ENCODE results near the gene CST6. TPM values are rescaled to one million over a fixed set of nuclear protein-coding genes. Genes with fewer than 3 reads are reported as not detected.

CST6 gene
- total and polyA plus RNA-seq, 4 donors = not detected

DNA sequence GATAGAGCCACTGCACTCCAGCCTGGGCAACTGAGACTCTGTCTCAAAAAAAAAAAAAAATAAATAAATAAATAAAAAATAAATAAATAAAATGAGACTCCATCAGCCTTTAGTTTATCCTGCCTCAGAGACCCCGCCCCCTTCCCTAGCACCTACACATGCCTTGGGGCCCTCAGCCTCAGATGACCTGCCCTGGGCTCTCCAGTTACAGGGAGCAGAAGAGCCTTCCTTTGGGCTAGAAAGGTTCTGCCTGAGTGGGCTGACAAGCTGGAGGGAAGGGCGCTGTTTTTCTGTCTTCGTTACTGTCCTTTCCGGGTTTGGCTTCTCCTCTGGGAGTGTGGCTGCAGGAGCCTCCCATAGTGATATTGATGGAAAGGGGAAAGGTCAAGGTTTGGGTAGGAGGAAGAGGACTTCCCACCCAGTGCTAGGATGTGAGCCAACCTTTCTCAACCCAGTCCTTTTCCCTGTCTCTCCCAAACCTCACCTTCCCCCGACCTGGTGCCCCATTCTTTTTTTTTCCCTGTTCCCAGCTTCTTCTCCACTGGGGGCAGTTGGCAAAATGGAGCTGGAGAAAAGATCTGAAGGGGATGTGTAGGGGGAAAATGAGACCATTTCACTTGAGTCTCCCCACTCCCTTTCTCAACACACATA lies 38.9 kb downstream of the CST6 start:
- H3K4me1 ChIP-seq (ENCODE audit: control insufficient read depth in 4 of 4, insufficient read depth in 4 of 4, low read length in 3 of 4) = peaks cover 4 to 40% (median 27%) of the 10 kb centered on the region in 4 donors
- H3K27me3 ChIP-seq (ENCODE audit: control insufficient read depth in 4 of 4, insufficient read depth in 4 of 4, low read length in 3 of 4) = peaks cover 0 to 4% (median 0%) of the 10 kb centered on the region in 4 donors
- TF ChIP-seq, protein P1, sequence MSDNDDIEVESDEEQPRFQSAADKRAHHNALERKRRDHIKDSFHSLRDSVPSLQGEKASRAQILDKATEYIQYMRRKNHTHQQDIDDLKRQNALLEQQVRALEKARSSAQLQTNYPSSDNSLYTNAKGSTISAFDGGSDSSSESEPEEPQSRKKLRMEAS (IDR thresholded peaks at IDR 0.05) = no peak
- TF ChIP-seq HNF4G (IDR thresholded peaks at IDR 0.05) (no peak), FOXA1 (IDR thresholded peaks at IDR 0.05) (no peak), RXRA (IDR thresholded peaks at IDR 0.05) (no peak), RAD21 (IDR thresholded peaks at IDR 0.05) (no peak), NR2F2 (IDR thresholded peaks at IDR 0.05) (no peak), TAF1 (conservative IDR thresholded peaks at IDR 0.05) (no peak), GABPA (IDR thresholded peaks at IDR 0.05 in 1 of 2, conservative IDR thresholded peaks at IDR 0.05 in 1 of 2) (no peak), SP1 (IDR thresholded peaks at IDR 0.05) (no peak), JUND (IDR thresholded peaks at IDR 0.05) (no peak)
- TF ChIP-seq, protein P2, sequence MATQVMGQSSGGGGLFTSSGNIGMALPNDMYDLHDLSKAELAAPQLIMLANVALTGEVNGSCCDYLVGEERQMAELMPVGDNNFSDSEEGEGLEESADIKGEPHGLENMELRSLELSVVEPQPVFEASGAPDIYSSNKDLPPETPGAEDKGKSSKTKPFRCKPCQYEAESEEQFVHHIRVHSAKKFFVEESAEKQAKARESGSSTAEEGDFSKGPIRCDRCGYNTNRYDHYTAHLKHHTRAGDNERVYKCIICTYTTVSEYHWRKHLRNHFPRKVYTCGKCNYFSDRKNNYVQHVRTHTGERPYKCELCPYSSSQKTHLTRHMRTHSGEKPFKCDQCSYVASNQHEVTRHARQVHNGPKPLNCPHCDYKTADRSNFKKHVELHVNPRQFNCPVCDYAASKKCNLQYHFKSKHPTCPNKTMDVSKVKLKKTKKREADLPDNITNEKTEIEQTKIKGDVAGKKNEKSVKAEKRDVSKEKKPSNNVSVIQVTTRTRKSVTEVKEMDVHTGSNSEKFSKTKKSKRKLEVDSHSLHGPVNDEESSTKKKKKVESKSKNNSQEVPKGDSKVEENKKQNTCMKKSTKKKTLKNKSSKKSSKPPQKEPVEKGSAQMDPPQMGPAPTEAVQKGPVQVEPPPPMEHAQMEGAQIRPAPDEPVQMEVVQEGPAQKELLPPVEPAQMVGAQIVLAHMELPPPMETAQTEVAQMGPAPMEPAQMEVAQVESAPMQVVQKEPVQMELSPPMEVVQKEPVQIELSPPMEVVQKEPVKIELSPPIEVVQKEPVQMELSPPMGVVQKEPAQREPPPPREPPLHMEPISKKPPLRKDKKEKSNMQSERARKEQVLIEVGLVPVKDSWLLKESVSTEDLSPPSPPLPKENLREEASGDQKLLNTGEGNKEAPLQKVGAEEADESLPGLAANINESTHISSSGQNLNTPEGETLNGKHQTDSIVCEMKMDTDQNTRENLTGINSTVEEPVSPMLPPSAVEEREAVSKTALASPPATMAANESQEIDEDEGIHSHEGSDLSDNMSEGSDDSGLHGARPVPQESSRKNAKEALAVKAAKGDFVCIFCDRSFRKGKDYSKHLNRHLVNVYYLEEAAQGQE (IDR thresholded peaks at IDR 0.05) = no peak
- TF ChIP-seq, protein P3, sequence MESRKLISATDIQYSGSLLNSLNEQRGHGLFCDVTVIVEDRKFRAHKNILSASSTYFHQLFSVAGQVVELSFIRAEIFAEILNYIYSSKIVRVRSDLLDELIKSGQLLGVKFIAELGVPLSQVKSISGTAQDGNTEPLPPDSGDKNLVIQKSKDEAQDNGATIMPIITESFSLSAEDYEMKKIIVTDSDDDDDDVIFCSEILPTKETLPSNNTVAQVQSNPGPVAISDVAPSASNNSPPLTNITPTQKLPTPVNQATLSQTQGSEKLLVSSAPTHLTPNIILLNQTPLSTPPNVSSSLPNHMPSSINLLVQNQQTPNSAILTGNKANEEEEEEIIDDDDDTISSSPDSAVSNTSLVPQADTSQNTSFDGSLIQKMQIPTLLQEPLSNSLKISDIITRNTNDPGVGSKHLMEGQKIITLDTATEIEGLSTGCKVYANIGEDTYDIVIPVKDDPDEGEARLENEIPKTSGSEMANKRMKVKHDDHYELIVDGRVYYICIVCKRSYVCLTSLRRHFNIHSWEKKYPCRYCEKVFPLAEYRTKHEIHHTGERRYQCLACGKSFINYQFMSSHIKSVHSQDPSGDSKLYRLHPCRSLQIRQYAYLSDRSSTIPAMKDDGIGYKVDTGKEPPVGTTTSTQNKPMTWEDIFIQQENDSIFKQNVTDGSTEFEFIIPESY (IDR thresholded peaks at IDR 0.05) = no peak
- H3K4me3 ChIP-seq (ENCODE audit: low read depth in 1 of 3, low read length in 3 of 3) = no peak overlapping the region
- no peak overlapping the region for H3K9ac ChIP-seq (ENCODE audit: low read depth in 1 of 2, low read length in 2 of 2)
- peaks cover 0 to 13% (median 4%) of the 10 kb centered on the region in 4 donors for H3K36me3 ChIP-seq (ENCODE audit: control insufficient read depth in 4 of 4, insufficient read depth in 3 of 4, low read depth in 1 of 4, low read length in 3 of 4)
- peak overlapping the region in 1 of 2 donors; percentile 80 for H3K27ac ChIP-seq (ENCODE audit: low read depth in 1 of 2, low read length in 2 of 2)
- 82% methylated on average over 5 of the region's 5 CpGs for WGBS
- DNase-seq (ENCODE audit: low spot score) = no peak
- H3K9me3 ChIP-seq (ENCODE audit: control insufficient read depth in 4 of 4, low read length in 3 of 4) = no peaks in the 10 kb centered on the region

DNA sequence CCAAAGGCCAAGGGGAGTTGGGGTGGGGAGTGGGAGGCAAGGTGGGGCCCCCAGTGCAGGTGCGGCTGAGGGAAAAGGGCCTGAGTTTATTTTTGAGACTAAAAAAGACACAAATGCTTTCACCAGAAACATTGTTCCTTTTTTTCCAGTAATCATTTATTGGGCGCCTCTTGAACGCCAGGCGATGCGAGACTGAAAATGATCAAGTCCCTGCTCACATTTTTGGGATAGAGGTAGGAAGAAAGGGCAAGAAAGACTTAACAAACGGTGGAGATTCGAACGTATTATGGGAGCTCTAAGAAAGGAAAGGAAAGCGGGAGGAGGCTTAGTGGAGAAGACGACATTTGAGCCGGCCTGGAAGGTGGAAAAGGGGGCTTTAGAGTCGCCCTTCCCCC lies 39.6 kb downstream of the CST6 start:
- peak overlapping the region; percentile 46 to 62 (median 56) for H3K4me3 ChIP-seq (ENCODE audit: low read depth in 1 of 3, low read length in 3 of 3)
- H3K4me1 ChIP-seq (ENCODE audit: control insufficient read depth in 4 of 4, insufficient read depth in 4 of 4, low read length in 3 of 4) = peaks cover 4 to 41% (median 27%) of the 10 kb centered on the region in 4 donors
- peak overlapping the region; percentile 45 to 91 for H3K9ac ChIP-seq (ENCODE audit: low read depth in 1 of 2, low read length in 2 of 2)
- peaks cover 0 to 4% (median 0%) of the 10 kb centered on the region in 4 donors for H3K27me3 ChIP-seq (ENCODE audit: control insufficient read depth in 4 of 4, insufficient read depth in 4 of 4, low read length in 3 of 4)
- WGBS = 45% methylated on average over 12 of the region's 12 CpGs
- peaks cover 0 to 15% (median 5%) of the 10 kb centered on the region in 4 donors for H3K36me3 ChIP-seq (ENCODE audit: control insufficient read depth in 4 of 4, insufficient read depth in 3 of 4, low read depth in 1 of 4, low read length in 3 of 4)
- TF ChIP-seq NR2F2 (IDR thresholded peaks at IDR 0.05) (no peak), HNF4G (IDR thresholded peaks at IDR 0.05) (no peak), HNF4A (conservative IDR thresholded peaks at IDR 0.05) (no peak), FOXA1 (IDR thresholded peaks at IDR 0.05) (no peak), JUND (IDR thresholded peaks at IDR 0.05) (no peak), RXRA (IDR thresholded peaks at IDR 0.05) (no peak), GABPA (IDR thresholded peaks at IDR 0.05 in 1 of 2, conservative IDR thresholded peaks at IDR 0.05 in 1 of 2) (no peak), YY1 (IDR thresholded peaks at IDR 0.05) (no peak), EGR1 (IDR thresholded peaks at IDR 0.05; ENCODE audit: low read depth in 2 of 2) (no peak)
- TF ChIP-seq, protein P4, sequence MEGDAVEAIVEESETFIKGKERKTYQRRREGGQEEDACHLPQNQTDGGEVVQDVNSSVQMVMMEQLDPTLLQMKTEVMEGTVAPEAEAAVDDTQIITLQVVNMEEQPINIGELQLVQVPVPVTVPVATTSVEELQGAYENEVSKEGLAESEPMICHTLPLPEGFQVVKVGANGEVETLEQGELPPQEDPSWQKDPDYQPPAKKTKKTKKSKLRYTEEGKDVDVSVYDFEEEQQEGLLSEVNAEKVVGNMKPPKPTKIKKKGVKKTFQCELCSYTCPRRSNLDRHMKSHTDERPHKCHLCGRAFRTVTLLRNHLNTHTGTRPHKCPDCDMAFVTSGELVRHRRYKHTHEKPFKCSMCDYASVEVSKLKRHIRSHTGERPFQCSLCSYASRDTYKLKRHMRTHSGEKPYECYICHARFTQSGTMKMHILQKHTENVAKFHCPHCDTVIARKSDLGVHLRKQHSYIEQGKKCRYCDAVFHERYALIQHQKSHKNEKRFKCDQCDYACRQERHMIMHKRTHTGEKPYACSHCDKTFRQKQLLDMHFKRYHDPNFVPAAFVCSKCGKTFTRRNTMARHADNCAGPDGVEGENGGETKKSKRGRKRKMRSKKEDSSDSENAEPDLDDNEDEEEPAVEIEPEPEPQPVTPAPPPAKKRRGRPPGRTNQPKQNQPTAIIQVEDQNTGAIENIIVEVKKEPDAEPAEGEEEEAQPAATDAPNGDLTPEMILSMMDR (IDR thresholded peaks at IDR 0.05; ENCODE audit: low read depth, low read length, missing input control) = no peak
- TF ChIP-seq, protein P1 (IDR thresholded peaks at IDR 0.05) = no peak
- TF ChIP-seq, protein P3 (IDR thresholded peaks at IDR 0.05) = no peak
- TF ChIP-seq, protein P5, sequence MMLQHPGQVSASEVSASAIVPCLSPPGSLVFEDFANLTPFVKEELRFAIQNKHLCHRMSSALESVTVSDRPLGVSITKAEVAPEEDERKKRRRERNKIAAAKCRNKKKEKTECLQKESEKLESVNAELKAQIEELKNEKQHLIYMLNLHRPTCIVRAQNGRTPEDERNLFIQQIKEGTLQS (IDR thresholded peaks at IDR 0.05) = no peak
- peak overlapping the region; percentile 55 to 80 for H3K27ac ChIP-seq (ENCODE audit: low read depth in 1 of 2, low read length in 2 of 2)
- DNase-seq (ENCODE audit: low spot score) = no peak
- H3K9me3 ChIP-seq (ENCODE audit: control insufficient read depth in 4 of 4, low read length in 3 of 4) = no peaks in the 10 kb centered on the region

All from liver (tissue), 9 donors.